ENCODE measurements around the gene CAMK4. TPM values are rescaled to one million over a fixed set of nuclear protein-coding genes. Genes with fewer than 3 reads are reported as not detected.

Gene CAMK4
- total and polyA plus RNA-seq, 2 donors (not counting 3 experiments of a cell fraction or from before 2014, with no cell fraction given): 2.2 to 5.4 TPM

DNA sequence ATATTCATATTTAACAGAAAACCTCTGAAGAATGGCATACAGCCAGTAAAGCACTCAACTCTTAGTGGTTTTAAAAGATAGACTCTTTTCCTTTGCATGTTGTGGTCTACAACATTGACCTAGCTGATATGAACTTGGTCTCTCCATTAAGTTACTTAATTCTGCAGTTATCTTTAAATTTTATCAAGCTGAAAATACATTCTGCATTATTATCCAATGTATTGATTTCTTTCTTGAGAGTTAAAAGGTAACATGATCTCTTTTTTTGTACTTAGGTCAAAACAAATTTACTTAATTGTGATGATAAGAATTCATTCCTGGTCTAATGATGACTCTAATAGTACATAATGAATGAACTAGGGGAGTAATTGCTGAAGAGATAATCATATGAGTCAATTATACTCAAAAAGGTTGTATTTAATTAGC lies 155.2 kb downstream of the CAMK4 start:
- DNase-seq (ENCODE audit: low read depth, low spot score): no peak
- Histone ChIP-seq H3K9me3 (replicated peaks; ENCODE audit: control insufficient read depth, insufficient read depth, low read length) (no peaks in the 10 kb centered on the region), H2AFZ (ENCODE audit: low read depth, low read length) (no peak overlapping the region), H3K4me3 (replicated peaks in 1 of 3; ENCODE audit: insufficient read depth in 1 of 3, low read depth in 1 of 3, low read length in 3 of 3) (no peak overlapping the region), H4K20me1 (replicated peaks; ENCODE audit: control insufficient read depth, extremely low read depth, insufficient read depth, low read length) (no peaks in the 10 kb centered on the region), H3K9me1 (replicated peaks; ENCODE audit: control insufficient read depth, extremely low read depth, insufficient read depth, low read length) (no peaks in the 10 kb centered on the region), H3K36me3 (ENCODE audit: control insufficient read depth in 2 of 2, extremely low read depth in 1 of 2, insufficient read depth in 2 of 2, low read length in 2 of 2) (no peaks in the 10 kb centered on the region), H3K27ac (ENCODE audit: insufficient read depth, low read depth, low read length) (no peak overlapping the region), H3K4me1 (ENCODE audit: control insufficient read depth, extremely low read depth, insufficient read depth, low read length) (no peaks in the 10 kb centered on the region), H3K27me3 (ENCODE audit: control insufficient read depth in 2 of 2, insufficient read depth in 2 of 2, low read length in 2 of 2) (no peaks in the 10 kb centered on the region), H3K9ac (replicated peaks; ENCODE audit: extremely low read depth, insufficient read depth, low read length) (no peak overlapping the region), H3K79me2 (ENCODE audit: control insufficient read depth, insufficient read depth, low read length) (no peaks in the 10 kb centered on the region), H3K4me2 (ENCODE audit: insufficient read depth, low read length) (no peak overlapping the region)
- ChIA-PET POLR2A (no interaction called here), CTCF (interaction anchor here (0.9 kb wide), 1 partner anchor 152 kb away, joined by 3 read pairs; no protein-coding TSS in a partner anchor)
- no peak for TF ChIP-seq GATA2 (IDR thresholded peaks at IDR 0.05; ENCODE audit: insufficient read depth, insufficient read length, low read depth, low read length)
- TF ChIP-seq, protein P1, sequence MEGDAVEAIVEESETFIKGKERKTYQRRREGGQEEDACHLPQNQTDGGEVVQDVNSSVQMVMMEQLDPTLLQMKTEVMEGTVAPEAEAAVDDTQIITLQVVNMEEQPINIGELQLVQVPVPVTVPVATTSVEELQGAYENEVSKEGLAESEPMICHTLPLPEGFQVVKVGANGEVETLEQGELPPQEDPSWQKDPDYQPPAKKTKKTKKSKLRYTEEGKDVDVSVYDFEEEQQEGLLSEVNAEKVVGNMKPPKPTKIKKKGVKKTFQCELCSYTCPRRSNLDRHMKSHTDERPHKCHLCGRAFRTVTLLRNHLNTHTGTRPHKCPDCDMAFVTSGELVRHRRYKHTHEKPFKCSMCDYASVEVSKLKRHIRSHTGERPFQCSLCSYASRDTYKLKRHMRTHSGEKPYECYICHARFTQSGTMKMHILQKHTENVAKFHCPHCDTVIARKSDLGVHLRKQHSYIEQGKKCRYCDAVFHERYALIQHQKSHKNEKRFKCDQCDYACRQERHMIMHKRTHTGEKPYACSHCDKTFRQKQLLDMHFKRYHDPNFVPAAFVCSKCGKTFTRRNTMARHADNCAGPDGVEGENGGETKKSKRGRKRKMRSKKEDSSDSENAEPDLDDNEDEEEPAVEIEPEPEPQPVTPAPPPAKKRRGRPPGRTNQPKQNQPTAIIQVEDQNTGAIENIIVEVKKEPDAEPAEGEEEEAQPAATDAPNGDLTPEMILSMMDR (IDR thresholded peaks at IDR 0.05; ENCODE audit: extremely low read depth in 1 of 2, insufficient read depth in 1 of 2, low read depth in 1 of 2, low read length in 2 of 2): no peak
- TF ChIP-seq JUN (IDR thresholded peaks at IDR 0.05; ENCODE audit: borderline replicate concordance, insufficient read depth, insufficient read length, low read depth): no peak
- TF ChIP-seq FOS (IDR thresholded peaks at IDR 0.05; ENCODE audit: borderline replicate concordance, insufficient read depth, low read length): no peak
- TF ChIP-seq EZH2 (IDR thresholded peaks at IDR 0.05; ENCODE audit: borderline replicate concordance, low read depth, low read length, severe bottlenecking): no peak
- TF ChIP-seq POLR2A (IDR thresholded peaks at IDR 0.05; ENCODE audit: low read depth, low read length): no peak
- TF ChIP-seq MYC (IDR thresholded peaks at IDR 0.05; ENCODE audit: low read depth, low read length): no peak
- BruUV-seq (replicated peaks): no TSS peak
- dilution Hi-C loops (cut with MboI; ENCODE audit: extremely low pct_ligation_motif_present, low sequenced_read_pairs) (no loop called here), intact Hi-C loops (cut with micrococcal nuclease) (no loop called here)
- FAIRE-seq: no peak
